GM06990 (cell line): ENCODE data around the gene MKKS.

Source experiments
- DNase-seq: peaks from one replicate; pipeline ENCODE4 v3.0.0-alpha.2; 2011; ENCODE audit not compliant: insufficient read length; ENCODE audit errors: extremely low read depth
- H3K27me3 ChIP-seq: replicated peaks from 2 replicates; pipeline ENCODE4 v1.6.0; 2011; ENCODE audit warnings: low read length; ENCODE audit not compliant: control insufficient read depth, insufficient read depth
- H3K36me3 ChIP-seq: 2 replicates; pipeline ENCODE4 v1.5.1; 2011; ENCODE audit warnings: low read length; ENCODE audit not compliant: control insufficient read depth, insufficient read depth
- H3K4me3 ChIP-seq: replicated peaks from 2 replicates; pipeline ENCODE4 v1.5.1; 2011; ENCODE audit warnings: low read depth, mild to moderate bottlenecking, control low read depth, low read length
- CTCF ChIP-seq: IDR thresholded peaks from 2 replicates; pipeline ENCODE4 v1.5.1; 2011; ENCODE audit warnings: low read length, control low read depth, mild to moderate bottlenecking, inconsistent platforms; ENCODE audit not compliant: insufficient read depth, poor library complexity, severe bottlenecking

MKKS gene

DNA sequence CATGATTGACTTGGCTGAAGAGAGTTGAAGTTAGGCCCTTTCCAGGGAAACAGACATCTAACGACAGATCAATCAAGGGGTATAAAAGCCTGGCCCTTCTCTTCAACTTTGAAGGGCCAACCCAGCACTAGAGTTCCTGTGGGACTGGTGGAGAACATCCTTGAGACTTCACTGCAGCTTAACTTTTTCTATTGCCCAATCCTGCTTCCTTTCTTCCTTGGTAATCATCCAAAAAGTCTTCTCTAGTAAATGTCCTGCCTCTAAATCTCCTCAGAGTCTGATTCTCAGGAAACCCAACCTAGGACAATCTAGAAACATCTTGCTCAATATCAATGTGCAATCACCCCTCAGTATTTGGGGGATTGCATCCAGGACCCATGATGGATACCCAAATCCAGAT, 1.9 kb downstream of the MKKS start:
- no peaks in the 10 kb centered on the region for H3K36me3 ChIP-seq
- H3K4me3 ChIP-seq = no peak overlapping the region
- no peak for DNase-seq
- no peaks in the 10 kb centered on the region for H3K27me3 ChIP-seq
- TF ChIP-seq CTCF = no peak

DNA sequence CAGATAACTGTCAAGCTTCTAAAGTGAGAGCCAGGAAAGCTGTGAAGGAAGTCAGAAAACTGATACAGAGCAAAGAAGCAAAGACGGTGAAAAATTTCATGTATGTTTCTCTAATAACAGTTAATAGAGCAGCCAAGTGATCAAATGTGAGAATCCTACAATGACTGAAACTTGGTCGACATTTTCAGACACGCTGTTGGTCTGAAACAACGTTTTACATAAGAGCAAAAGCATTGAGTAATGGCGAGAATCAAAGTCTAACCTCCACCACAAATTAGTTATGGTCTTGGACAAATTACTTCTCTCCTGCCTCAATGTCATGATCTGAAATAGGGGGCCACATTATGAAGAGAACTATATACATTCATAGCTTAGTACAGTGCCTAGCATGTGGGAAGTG, 3.3 kb downstream of the MKKS start:
- Histone ChIP-seq H3K27me3 (no peaks in the 10 kb centered on the region), H3K36me3 (peaks cover 1% of the 10 kb centered on the region; the same call in 1 of the 2 replicates), H3K4me3 (no peak overlapping the region)
- TF ChIP-seq CTCF = no peak
- no peak for DNase-seq

- no peaks in the 10 kb centered on the region for H3K27me3 ChIP-seq
- no peak for DNase-seq
- H3K4me3 ChIP-seq = no peak overlapping the region
- peaks cover 1% of the 10 kb centered on the region; the same call in 1 of the 2 replicates for H3K36me3 ChIP-seq
- TF ChIP-seq CTCF = no peak
Observed at GRCh38 chr20:10430000-10430466, 4.0 kb downstream of the MKKS start.

DNA sequence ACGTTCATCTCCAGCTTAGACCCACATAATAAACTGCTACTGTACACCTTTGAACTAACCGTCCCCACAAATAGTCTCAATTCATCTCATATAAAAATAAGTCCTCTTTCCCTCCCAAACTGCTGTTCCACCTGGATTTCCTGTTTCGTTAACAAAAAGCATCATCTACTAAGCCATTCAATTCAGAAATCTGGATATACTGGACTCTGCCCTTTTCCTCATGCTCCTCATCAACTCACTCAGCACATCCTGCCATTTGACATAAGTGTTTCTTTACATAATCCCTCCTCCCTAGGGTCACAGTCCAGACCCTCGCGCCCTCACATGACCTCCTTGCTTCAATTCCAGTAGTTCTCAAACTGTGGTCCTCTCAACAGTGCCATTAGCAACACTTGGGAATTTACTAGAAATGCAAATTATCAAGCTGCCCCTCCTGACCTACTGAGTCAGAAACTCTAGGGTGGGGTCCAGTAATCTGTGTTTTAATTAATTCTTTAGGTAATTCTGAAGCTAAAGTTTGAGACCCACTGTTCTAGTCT, 4.5 kb downstream of the MKKS start:
- no peak for DNase-seq
- H3K36me3 ChIP-seq = peaks cover 1% of the 10 kb centered on the region; the same call in 1 of the 2 replicates
- no peaks in the 10 kb centered on the region for H3K27me3 ChIP-seq
- TF ChIP-seq CTCF = no peak
- no peak overlapping the region for H3K4me3 ChIP-seq

- Histone ChIP-seq H3K27me3 (no peaks in the 10 kb centered on the region), H3K36me3 (peaks cover 1% of the 10 kb centered on the region; the same call in 1 of the 2 replicates), H3K4me3 (no peak overlapping the region)
- no peak for DNase-seq
- TF ChIP-seq CTCF = no peak
Observed at GRCh38 chr20:10428008-10428407, 6.0 kb downstream of the MKKS start.
